HEK293 (cell line): ENCODE results near the gene FANK1.

ENCODE experiments used
- CTCF ChIA-PET: fragments of 350-600 bp; formaldehyde crosslinking; extraction: SDS; loops from one replicate; lab custom pipeline; 2021; ENCODE audit warnings: antibody characterized with exemption; lab: Yijun Ruan, JAX
- POLR2A ChIA-PET: fragments of 300-600 bp; formaldehyde crosslinking; extraction: SDS; loops from one replicate; lab custom pipeline; 2020; ENCODE audit warnings: antibody characterized with exemption, inconsistent platforms; lab: Yijun Ruan, JAX
- H3K27ac ChIP-seq: fragments of 200-500 bp; sonication (Bioruptor generic); 2 replicates; pipeline ENCODE4 v1.5.1; 2014; ENCODE audit warnings: low read depth, low read length, control low read depth, inconsistent platforms; ENCODE audit errors: extremely low read depth
- H3K36me3 ChIP-seq, 2 experiments: fragments of 200-500 bp in 1 of 2; sonication (Bioruptor generic) in 1 of 2; 1 replicate in 1 of 2; 2 replicates in 1 of 2; pipeline ENCODE4 v1.5.1; 2014 to 2017; ENCODE audit warnings: inconsistent platforms in 2 of 2, low read length in 2 of 2; ENCODE audit not compliant: control insufficient read depth in 2 of 2, insufficient read depth in 1 of 2
- H3K4me1 ChIP-seq: fragments of 200-500 bp; sonication (Bioruptor generic); 2 replicates; pipeline ENCODE4 v1.5.1; 2014; ENCODE audit warnings: mild to moderate bottlenecking, low read length, inconsistent platforms; ENCODE audit not compliant: control insufficient read depth, insufficient read depth
- H3K4me3 ChIP-seq: 2 replicates; pipeline ENCODE4 v1.5.1; 2011; ENCODE audit warnings: low read depth, mild to moderate bottlenecking, control low read depth, low read length, moderate library complexity
- H3K9me3 ChIP-seq: fragments of 200-500 bp; sonication (Bioruptor generic); 2 replicates; pipeline ENCODE4 v1.5.1; 2014; ENCODE audit warnings: low read depth, low read length, inconsistent platforms; ENCODE audit not compliant: control insufficient read depth, insufficient read depth
- BCL11B ChIP-seq: fragments of 450-650 bp; formaldehyde crosslinking; IDR thresholded peaks from 2 replicates; pipeline ENCODE4 v1.5.1; 2016; ENCODE audit warnings: low read depth, missing biosample characterization, missing genetic modification characterization
- MEIS1 ChIP-seq: sonication (generic); formaldehyde crosslinking; IDR thresholded peaks from 2 replicates; pipeline ENCODE4 v1.8.1; 2022; ENCODE audit warnings: missing genetic modification reagents, mild to moderate bottlenecking, borderline replicate concordance
- OSR2 ChIP-seq: fragments of 450-650 bp; formaldehyde crosslinking; IDR thresholded peaks from 2 replicates; pipeline ENCODE4 v1.5.1; 2016; ENCODE audit warnings: missing biosample characterization, missing genetic modification characterization
- SP7 ChIP-seq: fragments of 450-650 bp; formaldehyde crosslinking; IDR thresholded peaks from 2 replicates; pipeline ENCODE4 v1.5.1; 2016; ENCODE audit warnings: missing biosample characterization, missing genetic modification characterization
- TCF7L2 ChIP-seq: IDR thresholded peaks from 2 replicates; pipeline ENCODE4 v1.6.1; 2011; ENCODE audit warnings: low read depth, mild to moderate bottlenecking, inconsistent platforms, low read length, moderate library complexity, borderline replicate concordance
- YY2 ChIP-seq: fragments of 450-650 bp; formaldehyde crosslinking; IDR thresholded peaks from 2 replicates; pipeline ENCODE4 v1.5.1; 2016; ENCODE audit warnings: missing biosample characterization, missing genetic modification characterization
- ZBTB8A ChIP-seq: fragments of 450-650 bp; formaldehyde crosslinking; IDR thresholded peaks from 2 replicates; pipeline ENCODE4 v1.5.1; 2016; ENCODE audit warnings: missing biosample characterization, missing genetic modification characterization
- ZIC2 ChIP-seq: fragments of 450-650 bp; formaldehyde crosslinking; IDR thresholded peaks from 2 replicates; pipeline ENCODE4 v1.5.1; 2016; ENCODE audit warnings: missing biosample characterization, missing genetic modification characterization
- ZNF112 ChIP-seq: fragments of 450-650 bp; formaldehyde crosslinking; IDR thresholded peaks from 2 replicates; pipeline ENCODE4 v1.5.0; 2017; ENCODE audit warnings: missing biosample characterization, missing genetic modification characterization
- ZNF2 ChIP-seq: fragments of 450-650 bp; formaldehyde crosslinking; IDR thresholded peaks from 2 replicates; pipeline ENCODE4 v1.5.1; 2016; ENCODE audit warnings: missing biosample characterization, missing genetic modification characterization
- ZNF302 ChIP-seq: fragments of 450-650 bp; formaldehyde crosslinking; IDR thresholded peaks from 2 replicates; pipeline ENCODE4 v1.5.1; 2016; ENCODE audit warnings: missing biosample characterization, missing genetic modification characterization, low read depth
- ZNF416 ChIP-seq: fragments of 450-650 bp; formaldehyde crosslinking; IDR thresholded peaks from 2 replicates; pipeline ENCODE4 v1.5.1; 2016; ENCODE audit warnings: missing biosample characterization, missing genetic modification characterization
- ZNF473 ChIP-seq: fragments of 450-650 bp; formaldehyde crosslinking; IDR thresholded peaks from 2 replicates; pipeline ENCODE4 v1.5.1; 2017; ENCODE audit warnings: missing biosample characterization, missing genetic modification characterization
- ZNF549 ChIP-seq: fragments of 450-650 bp; IDR thresholded peaks from 2 replicates; pipeline ENCODE4 v1.5.1; 2018; ENCODE audit warnings: missing biosample characterization, missing genetic modification characterization, mild to moderate bottlenecking, inconsistent platforms, moderate library complexity
- ZNF555 ChIP-seq: fragments of 450-650 bp; formaldehyde crosslinking; conservative IDR thresholded peaks from 2 replicates; pipeline ENCODE4 v1.5.1; 2017; ENCODE audit warnings: missing biosample characterization, mild to moderate bottlenecking, missing genetic modification characterization, inconsistent platforms
- ZNF561 ChIP-seq: fragments of 450-650 bp; IDR thresholded peaks from 2 replicates; pipeline ENCODE4 v1.5.1; 2018; ENCODE audit warnings: missing biosample characterization, missing genetic modification characterization, borderline replicate concordance
- ZNF596 ChIP-seq: fragments of 450-650 bp; IDR thresholded peaks from 2 replicates; pipeline ENCODE4 v1.5.0; 2018; ENCODE audit warnings: missing biosample characterization, mild to moderate bottlenecking, missing genetic modification characterization, moderate library complexity
- ZNF701 ChIP-seq: fragments of 450-650 bp; formaldehyde crosslinking; IDR thresholded peaks from 2 replicates; pipeline ENCODE4 v1.5.1; 2016; ENCODE audit warnings: missing biosample characterization, missing genetic modification characterization
- TF ChIP-seq, protein P1 (sequence below): fragments of 450-650 bp; formaldehyde crosslinking; IDR thresholded peaks from 2 replicates; pipeline ENCODE4 v1.5.1; 2016; ENCODE audit warnings: missing biosample characterization, missing genetic modification characterization
- TF ChIP-seq, protein P2 (sequence below): fragments of 450-650 bp; formaldehyde crosslinking; IDR thresholded peaks from 2 replicates; pipeline ENCODE4 v1.5.1; 2016; ENCODE audit warnings: missing biosample characterization, missing genetic modification characterization, low read depth
- TF ChIP-seq, protein P3 (sequence below): fragments of 450-650 bp; formaldehyde crosslinking; IDR thresholded peaks from 2 replicates; pipeline ENCODE4; 2016; ENCODE audit warnings: missing biosample characterization, missing genetic modification characterization
- TF ChIP-seq, protein P4 (sequence below): fragments of 450-650 bp; formaldehyde crosslinking; optimal IDR thresholded peaks from 2 replicates; pipeline ENCODE3; 2016; ENCODE audit warnings: missing biosample characterization, mild to moderate bottlenecking, missing genetic modification characterization
- TF ChIP-seq, protein P5 (sequence below): fragments of 450-650 bp; IDR thresholded peaks from 2 replicates; pipeline ENCODE4 v1.5.1; 2018; ENCODE audit warnings: missing biosample characterization, mild to moderate bottlenecking, missing genetic modification characterization

FANK1 gene

DNA sequence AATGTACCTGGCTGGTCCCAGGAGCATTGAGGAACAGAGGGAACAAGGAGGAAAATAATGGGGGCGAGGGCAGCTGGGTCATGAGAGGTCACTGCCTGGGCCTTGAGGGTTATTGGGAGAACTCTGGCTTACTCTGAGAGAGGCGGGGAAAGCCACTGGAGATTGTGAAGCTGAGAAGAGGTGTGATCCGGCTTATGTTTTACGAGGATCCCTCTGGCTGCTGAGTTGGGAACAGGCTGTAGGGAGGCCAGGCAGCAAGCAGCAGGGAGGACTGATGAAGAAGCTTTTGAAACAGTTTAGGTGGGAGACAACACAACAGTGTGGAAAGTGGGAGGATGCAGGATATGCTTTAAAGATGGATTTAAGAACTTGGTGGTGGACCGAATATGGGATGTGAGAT is 87.3 kb downstream of the FANK1 start (continued):
- peak; percentile 15; the same call in 1 of the 2 replicates for TF ChIP-seq OSR2 (tag by site-specific recombination)
- TF ChIP-seq ZNF416 (tag by site-specific recombination): no peak
- 0 out of 2 replicates have a peak, but pooled peaks have one; percentile 35 for TF ChIP-seq ZIC2 (tag by site-specific recombination)
- TF ChIP-seq, protein P1, sequence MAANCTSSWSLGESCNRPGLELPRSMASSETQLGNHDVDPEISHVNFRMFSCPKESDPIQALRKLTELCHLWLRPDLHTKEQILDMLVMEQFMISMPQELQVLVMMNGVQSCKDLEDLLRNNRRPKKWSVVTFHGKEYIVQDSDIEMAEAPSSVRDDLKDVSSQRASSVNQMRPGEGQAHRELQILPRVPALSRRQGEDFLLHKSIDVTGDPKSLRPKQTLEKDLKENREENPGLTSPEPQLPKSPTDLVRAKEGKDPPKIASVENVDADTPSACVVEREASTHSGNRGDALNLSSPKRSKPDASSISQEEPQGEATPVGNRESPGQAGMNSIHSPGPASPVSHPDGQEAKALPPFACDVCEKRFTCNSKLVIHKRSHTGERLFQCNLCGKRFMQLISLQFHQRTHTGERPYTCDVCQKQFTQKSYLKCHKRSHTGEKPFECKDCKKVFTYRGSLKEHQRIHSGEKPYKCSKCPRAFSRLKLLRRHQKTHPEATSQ: no peak
- no peak for TF ChIP-seq ZNF2 (tag by site-specific recombination)
- TF ChIP-seq MEIS1 (CRISPR knock-in tag): no peak
- no peak for TF ChIP-seq ZNF473
- TF ChIP-seq, protein P2, sequence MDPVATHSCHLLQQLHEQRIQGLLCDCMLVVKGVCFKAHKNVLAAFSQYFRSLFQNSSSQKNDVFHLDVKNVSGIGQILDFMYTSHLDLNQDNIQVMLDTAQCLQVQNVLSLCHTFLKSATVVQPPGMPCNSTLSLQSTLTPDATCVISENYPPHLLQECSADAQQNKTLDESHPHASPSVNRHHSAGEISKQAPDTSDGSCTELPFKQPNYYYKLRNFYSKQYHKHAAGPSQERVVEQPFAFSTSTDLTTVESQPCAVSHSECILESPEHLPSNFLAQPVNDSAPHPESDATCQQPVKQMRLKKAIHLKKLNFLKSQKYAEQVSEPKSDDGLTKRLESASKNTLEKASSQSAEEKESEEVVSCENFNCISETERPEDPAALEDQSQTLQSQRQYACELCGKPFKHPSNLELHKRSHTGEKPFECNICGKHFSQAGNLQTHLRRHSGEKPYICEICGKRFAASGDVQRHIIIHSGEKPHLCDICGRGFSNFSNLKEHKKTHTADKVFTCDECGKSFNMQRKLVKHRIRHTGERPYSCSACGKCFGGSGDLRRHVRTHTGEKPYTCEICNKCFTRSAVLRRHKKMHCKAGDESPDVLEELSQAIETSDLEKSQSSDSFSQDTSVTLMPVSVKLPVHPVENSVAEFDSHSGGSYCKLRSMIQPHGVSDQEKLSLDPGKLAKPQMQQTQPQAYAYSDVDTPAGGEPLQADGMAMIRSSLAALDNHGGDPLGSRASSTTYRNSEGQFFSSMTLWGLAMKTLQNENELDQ (tag by site-specific recombination): no peak
- TF ChIP-seq, protein P3, sequence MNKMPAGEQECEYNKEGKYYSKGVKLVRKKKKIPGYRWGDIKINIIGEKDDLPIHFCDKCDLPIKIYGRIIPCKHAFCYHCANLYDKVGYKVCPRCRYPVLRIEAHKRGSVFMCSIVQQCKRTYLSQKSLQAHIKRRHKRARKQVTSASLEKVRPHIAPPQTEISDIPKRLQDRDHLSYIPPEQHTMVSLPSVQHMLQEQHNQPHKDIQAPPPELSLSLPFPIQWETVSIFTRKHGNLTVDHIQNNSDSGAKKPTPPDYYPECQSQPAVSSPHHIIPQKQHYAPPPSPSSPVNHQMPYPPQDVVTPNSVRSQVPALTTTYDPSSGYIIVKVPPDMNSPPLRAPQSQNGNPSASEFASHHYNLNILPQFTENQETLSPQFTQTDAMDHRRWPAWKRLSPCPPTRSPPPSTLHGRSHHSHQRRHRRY (tag by site-specific recombination): no peak

DNA sequence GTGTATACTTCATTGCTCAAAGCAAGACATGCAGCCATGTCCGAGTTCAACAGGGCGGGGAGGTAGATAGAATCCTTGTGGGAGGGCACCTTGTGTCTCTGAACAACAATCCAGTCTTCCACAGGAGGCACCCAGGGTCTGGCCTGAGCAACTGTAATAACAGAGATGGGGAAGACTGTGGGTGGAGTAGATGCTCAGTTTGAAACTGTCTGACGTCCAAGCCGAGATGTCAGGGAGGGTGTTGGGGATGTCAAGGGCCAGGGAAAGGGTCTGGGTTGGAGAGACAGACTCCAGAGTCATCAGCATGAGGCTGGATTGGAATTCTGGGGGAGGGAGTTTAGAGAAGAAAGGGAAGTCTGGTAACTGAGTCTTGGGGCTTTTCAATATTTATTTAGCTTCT is 88.0 kb downstream of the FANK1 start:
- H3K4me3 ChIP-seq: no peak overlapping the region
- no peaks in the 10 kb centered on the region for H3K4me1 ChIP-seq
- TF ChIP-seq ZNF561 (tag by site-specific recombination) (no peak), ZBTB8A (tag by site-specific recombination) (no peak), ZNF549 (tag by site-specific recombination) (no peak), ZNF555 (tag by site-specific recombination) (no peak), YY2 (tag by site-specific recombination) (no peak), ZNF701 (tag by site-specific recombination) (no peak), BCL11B (tag by site-specific recombination) (no peak), ZNF596 (tag by site-specific recombination) (no peak), ZNF112 (tag by site-specific recombination) (no peak), ZNF302 (tag by site-specific recombination) (no peak), TCF7L2 (no peak), SP7 (tag by site-specific recombination) (no peak)
- TF ChIP-seq, protein P4, sequence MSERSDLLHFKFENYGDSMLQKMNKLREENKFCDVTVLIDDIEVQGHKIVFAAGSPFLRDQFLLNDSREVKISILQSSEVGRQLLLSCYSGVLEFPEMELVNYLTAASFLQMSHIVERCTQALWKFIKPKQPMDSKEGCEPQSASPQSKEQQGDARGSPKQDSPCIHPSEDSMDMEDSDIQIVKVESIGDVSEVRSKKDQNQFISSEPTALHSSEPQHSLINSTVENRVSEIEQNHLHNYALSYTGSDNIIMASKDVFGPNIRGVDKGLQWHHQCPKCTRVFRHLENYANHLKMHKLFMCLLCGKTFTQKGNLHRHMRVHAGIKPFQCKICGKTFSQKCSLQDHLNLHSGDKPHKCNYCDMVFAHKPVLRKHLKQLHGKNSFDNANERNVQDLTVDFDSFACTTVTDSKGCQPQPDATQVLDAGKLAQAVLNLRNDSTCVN (tag by site-specific recombination): no peak
- TF ChIP-seq, protein P5, sequence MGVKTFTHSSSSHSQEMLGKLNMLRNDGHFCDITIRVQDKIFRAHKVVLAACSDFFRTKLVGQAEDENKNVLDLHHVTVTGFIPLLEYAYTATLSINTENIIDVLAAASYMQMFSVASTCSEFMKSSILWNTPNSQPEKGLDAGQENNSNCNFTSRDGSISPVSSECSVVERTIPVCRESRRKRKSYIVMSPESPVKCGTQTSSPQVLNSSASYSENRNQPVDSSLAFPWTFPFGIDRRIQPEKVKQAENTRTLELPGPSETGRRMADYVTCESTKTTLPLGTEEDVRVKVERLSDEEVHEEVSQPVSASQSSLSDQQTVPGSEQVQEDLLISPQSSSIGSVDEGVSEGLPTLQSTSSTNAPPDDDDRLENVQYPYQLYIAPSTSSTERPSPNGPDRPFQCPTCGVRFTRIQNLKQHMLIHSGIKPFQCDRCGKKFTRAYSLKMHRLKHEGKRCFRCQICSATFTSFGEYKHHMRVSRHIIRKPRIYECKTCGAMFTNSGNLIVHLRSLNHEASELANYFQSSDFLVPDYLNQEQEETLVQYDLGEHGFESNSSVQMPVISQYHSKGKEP (tag by site-specific recombination): no peak
- H3K36me3 ChIP-seq: no peaks in the 10 kb centered on the region
- CTCF ChIA-PET: interaction anchor here (0.6 to 3.0 kb wide), 6 partner anchors 24 to 519 kb away, joined by 3 to 12 read pairs (median 4); no protein-coding TSS in a partner anchor
- H3K9me3 ChIP-seq: no peaks in the 10 kb centered on the region
- POLR2A ChIA-PET: no interaction called here
- no peak overlapping the region for H3K27ac ChIP-seq
